ENCODE data around the gene CCDC190. TPM values are rescaled to one million over a fixed set of nuclear protein-coding genes. Genes with fewer than 3 reads are reported as not detected.

The CCDC190 gene
- total and polyA plus RNA-seq, 2 of the 4 experiments (the other 2 are of a cell fraction) = 0.10 to 0.36 TPM

- H3K79me1 ChIP-seq (ENCODE audit: low read depth in 1 of 2, low read length in 2 of 2) = no peaks in the 10 kb centered on the region
- no peak overlapping the region for H3K9ac ChIP-seq (ENCODE audit: low read depth, low read length)
- H3K4me1 ChIP-seq (ENCODE audit: control insufficient read depth, insufficient read depth, low read length) = peaks cover 7% of the 10 kb centered on the region; the same call in 1 of the 2 replicates
- no peaks in the 10 kb centered on the region for H3K36me3 ChIP-seq (ENCODE audit: control insufficient read depth, insufficient read depth, low read length)
- CTCF ChIA-PET = no interaction called here
- no TSS peak for BruUV-seq (replicated peaks)
- H2BK5ac ChIP-seq (ENCODE audit: low read depth, low read length, poor library complexity, severe bottlenecking) = no peak overlapping the region
- no peak overlapping the region for H3K4ac ChIP-seq (ENCODE audit: low read depth, low read length)
- ATAC-seq (ENCODE audit: low read depth) (no peak), DNase-seq (peak; percentile 6)
- H3K4me2 ChIP-seq (ENCODE audit: low read depth, low read length) = no peak overlapping the region
- H3K27me3 ChIP-seq (ENCODE audit: control insufficient read depth, insufficient read depth, low read length) = no peaks in the 10 kb centered on the region
- H4K8ac ChIP-seq (ENCODE audit: low read depth in 2 of 2, low read length in 2 of 2) = no peak overlapping the region
- H2BK15ac ChIP-seq (ENCODE audit: low read depth, low read length) = no peak overlapping the region
- H2AK5ac ChIP-seq (ENCODE audit: low read depth, low read length) = no peak overlapping the region
- no peak overlapping the region for H3K18ac ChIP-seq (ENCODE audit: low read depth, low read length)
- no peak overlapping the region for H3K14ac ChIP-seq (replicated peaks; ENCODE audit: low read depth, low read length)
- no peak overlapping the region for H4K5ac ChIP-seq (ENCODE audit: low read depth, low read length)
- no peaks in the 10 kb centered on the region for H3K9me3 ChIP-seq (ENCODE audit: control insufficient read depth, insufficient read depth, low read length)
- TF ChIP-seq POLR2A (IDR thresholded peaks at IDR 0.05; ENCODE audit: low read depth, low read length) (no peak), MXI1 (IDR thresholded peaks at IDR 0.05; ENCODE audit: borderline replicate concordance, low read depth, low read length) (no peak), CHD1 (IDR thresholded peaks at IDR 0.05; ENCODE audit: low read depth, low read length) (no peak), BHLHE40 (IDR thresholded peaks at IDR 0.05; ENCODE audit: low read depth, low read length) (no peak), FOS (IDR thresholded peaks at IDR 0.05; ENCODE audit: low read depth, low read length) (no peak), MAZ (IDR thresholded peaks at IDR 0.05; ENCODE audit: borderline replicate concordance, low read depth, low read length) (no peak), CEBPB (IDR thresholded peaks at IDR 0.05; ENCODE audit: low read depth, low read length) (no peak), RCOR1 (IDR thresholded peaks at IDR 0.05; ENCODE audit: insufficient replicate concordance, low read length) (no peak), SMC3 (IDR thresholded peaks at IDR 0.05; ENCODE audit: low read depth, low read length) (no peak), RFX5 (IDR thresholded peaks at IDR 0.05; ENCODE audit: low read depth, low read length) (no peak), ELK1 (IDR thresholded peaks at IDR 0.05; ENCODE audit: borderline replicate concordance, low read depth, low read length) (no peak), RAD21 (IDR thresholded peaks at IDR 0.05; ENCODE audit: low read length) (no peak)
- TF ChIP-seq, protein P1, sequence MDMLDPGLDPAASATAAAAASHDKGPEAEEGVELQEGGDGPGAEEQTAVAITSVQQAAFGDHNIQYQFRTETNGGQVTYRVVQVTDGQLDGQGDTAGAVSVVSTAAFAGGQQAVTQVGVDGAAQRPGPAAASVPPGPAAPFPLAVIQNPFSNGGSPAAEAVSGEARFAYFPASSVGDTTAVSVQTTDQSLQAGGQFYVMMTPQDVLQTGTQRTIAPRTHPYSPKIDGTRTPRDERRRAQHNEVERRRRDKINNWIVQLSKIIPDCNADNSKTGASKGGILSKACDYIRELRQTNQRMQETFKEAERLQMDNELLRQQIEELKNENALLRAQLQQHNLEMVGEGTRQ (IDR thresholded peaks at IDR 0.05; ENCODE audit: low read depth, low read length) = no peak
- intact Hi-C loops (cut with micrococcal nuclease) (no loop called here), in situ Hi-C loops (cut with MboI; ENCODE audit: low sequenced_read_pairs) (loop anchor here (5.0 kb wide), 1 partner anchor 458 kb away; no protein-coding TSS in a partner anchor), dilution Hi-C loops (cut with HindIII; ENCODE audit: low sequenced_read_pairs, unreplicated experiment) (loop anchor here (25.0 kb wide), 2 partner anchors 213 to 463 kb away; partner anchors contain the start of genes NUF2 and RGS4)
- no peak overlapping the region for H3K23ac ChIP-seq (ENCODE audit: low read depth, low read length)
- POLR2A ChIA-PET (ENCODE audit: unreplicated experiment) = no interaction called here
- H2BK120ac ChIP-seq (ENCODE audit: low read depth, low read length) = no peak overlapping the region
- H2AFZ ChIP-seq (replicated peaks; ENCODE audit: low read length, poor library complexity) = no peak overlapping the region
- no peak overlapping the region for H2AK9ac ChIP-seq (replicated peaks; ENCODE audit: low read depth, low read length, poor library complexity)
- H3K27ac ChIP-seq (ENCODE audit: insufficient read depth, low read length) = no peak overlapping the region
- H3K56ac ChIP-seq (ENCODE audit: extremely low read depth, insufficient read depth, low read length) = no peak overlapping the region
- no CpG with 5 or more reads among the region's 2 CpGs for WGBS, 2 experiments (ENCODE audit: extremely low coverage in 2 of 2, insufficient read length in 1 of 2)
- no peaks in the 10 kb centered on the region for H4K20me1 ChIP-seq (ENCODE audit: insufficient read depth, low read length)
- H4K91ac ChIP-seq (ENCODE audit: insufficient read depth, low read depth, low read length) = no peak overlapping the region
- H3K9me1 ChIP-seq (ENCODE audit: insufficient read depth, low read length) = peaks cover 5% of the 10 kb centered on the region
- H2BK20ac ChIP-seq (ENCODE audit: low read depth, low read length) = no peak overlapping the region
- H3K4me3 ChIP-seq (ENCODE audit: insufficient read depth, low read depth, low read length) = no peak overlapping the region
Observed at GRCh38 chr1:162849711-162850110, 11.3 kb downstream of the CCDC190 start.

All from IMR-90 (cell line).